ENCODE measurements around the gene NCS1.

The NCS1 gene

DNA sequence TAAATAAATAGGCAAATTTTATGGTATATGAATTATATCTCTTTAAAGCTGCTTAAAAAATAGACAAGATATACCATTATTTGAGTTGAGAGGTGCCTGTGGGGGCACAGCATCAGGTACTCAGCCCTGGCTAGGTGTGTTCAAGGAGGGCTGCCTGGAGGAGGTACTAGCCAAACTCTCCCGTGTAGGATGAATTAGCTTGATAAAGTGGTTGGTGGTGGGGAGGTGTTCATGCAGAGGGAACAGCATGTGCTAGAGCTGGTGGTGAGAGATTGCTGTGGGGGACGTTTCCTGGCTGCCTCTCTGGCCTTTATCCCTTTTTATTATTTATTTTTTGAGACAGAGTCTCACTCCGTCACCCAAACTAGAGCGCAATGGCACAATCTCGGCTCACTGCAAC is 23.2 kb upstream of the NCS1 start:
- DNase-seq: no peak

DNA sequence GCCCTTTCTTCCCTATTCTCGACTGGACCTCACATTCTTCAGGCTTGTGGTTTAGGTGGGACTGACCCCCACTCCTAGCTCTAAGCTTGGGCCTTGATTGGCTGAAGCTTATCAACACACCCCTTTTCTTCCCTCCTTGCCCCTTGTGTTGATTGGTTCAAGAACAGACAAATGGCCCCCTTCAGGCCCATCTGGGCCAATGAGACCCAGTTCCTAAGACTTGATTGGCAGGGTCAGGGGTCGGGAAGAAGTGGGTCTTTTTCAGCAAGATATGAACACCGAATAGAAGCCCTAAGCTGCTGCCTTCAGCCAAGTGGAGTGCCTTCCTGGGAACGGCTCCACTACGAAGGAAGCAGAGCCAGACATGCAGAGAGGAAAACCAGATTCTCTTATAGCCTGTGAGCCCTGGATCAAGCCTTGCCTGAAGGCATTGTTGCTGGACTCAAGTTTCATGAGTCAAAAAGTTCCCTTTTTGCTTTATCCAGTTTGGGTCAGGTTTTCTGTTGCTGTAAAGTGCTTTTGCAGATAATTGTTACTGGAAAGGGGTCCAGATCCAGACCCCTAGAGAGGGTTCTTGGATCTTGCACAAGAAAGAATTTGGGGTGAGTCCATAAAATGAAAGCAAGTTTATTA is 22.4 kb upstream of the NCS1 start:
- DNase-seq: no peak

DNA sequence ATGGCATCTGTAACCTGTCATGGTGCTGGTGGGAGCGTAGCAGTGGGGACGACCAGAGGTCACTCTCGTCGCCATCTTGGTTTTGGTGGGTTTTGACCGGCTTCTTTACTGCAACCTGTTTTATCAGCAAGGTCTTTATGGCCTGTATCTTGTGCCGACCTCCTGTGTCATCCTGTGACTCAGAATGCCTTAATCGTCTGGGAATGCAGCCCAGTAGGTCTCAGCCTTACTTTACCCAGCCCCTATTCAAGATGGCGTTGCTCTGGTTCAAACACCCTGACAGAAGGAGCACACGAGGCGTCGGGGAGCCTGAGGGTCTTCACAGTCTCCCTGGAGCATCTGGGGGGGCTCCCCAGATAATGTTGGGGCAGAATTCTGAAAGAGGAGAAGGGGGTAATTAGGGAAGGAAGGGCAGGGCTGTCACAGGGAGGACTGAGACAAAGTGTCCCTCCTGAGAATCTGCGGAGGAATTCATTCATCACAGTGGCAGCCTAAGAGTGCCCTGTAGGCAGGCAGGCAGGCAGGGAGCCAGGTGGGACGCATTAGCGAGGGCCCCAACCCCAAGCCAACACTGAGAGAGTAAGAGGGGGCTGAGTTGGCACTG is 21.3 kb upstream of the NCS1 start:
- no peak for DNase-seq

DNA sequence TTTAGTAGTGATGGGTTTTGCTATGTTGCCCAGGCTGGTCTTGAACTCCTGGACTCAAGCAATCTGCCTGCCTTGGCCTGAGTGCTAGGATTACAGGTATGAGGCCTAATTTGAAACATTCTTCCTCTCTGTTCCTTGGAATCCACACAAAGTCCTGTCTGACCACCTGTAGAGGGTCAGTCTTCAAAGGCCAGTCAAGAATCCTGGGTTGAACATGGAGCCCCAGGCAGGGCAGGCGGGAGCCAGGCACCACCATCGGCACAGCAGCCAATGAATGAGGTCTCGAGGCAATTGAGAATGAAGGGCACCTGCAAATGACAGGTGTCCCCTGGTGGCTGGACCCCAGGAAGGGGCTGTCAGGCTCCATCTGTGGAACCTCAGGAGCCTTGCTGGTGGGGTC is 17.4 kb upstream of the NCS1 start:
- DNase-seq: no peak

DNA sequence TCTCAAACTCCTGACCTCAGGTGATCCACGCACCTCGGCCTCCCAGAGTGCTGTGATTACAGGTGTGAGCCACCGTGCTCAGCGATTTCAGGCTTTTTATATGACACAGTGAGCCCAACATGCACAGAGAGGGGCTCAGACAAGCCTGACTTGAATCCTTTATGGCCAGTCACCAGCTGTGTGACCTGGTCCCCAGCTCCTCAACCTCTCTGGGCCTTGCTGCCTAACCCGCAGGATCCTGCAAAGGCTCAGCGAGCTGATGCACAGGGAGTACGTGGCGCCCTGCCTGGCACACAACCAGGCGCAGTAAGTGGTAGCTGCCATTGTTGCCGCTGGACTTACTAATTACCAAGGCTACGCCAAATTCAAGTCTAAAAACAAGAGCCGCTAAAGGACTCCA is 16.6 kb upstream of the NCS1 start:
- no peak for DNase-seq

DNA sequence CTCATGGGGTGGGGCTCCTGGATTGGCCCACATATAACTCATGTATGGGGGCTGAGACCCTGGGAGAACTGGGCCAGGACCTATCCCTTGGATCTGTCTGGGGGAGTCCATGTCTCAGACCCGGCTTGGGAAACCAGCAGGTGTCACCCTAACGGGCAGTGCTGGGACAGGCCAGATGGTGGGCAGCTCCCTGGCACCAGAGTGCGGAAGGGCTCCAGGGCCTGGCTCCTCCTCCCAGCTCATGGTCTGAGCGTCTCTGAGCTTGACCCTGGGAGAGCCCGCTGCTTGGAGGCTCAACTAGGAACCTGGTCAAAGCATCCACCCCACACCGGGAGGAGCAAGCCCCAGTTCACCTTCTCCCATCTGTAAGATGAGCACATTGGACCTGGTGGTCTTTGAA is 15.5 kb upstream of the NCS1 start:
- no peak for DNase-seq

DNA sequence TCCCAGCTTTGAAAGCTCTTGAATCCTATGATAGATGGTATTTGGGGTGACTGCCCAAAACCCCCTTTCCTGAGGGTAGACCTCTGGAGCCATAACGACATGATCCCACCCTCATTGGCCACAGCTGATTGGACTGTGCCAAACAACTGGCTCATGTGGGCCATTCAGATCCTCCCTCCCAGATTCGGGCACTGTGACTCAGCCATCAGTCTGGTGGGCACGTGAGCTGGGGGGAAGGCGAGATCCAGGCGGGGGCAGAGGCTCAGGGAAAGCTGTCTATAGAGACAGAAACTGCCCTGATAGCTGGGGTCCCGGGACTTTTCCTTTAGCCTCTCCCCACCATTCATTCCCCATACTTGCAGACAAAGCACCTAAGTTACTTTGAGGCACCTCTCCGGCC is 15.1 kb upstream of the NCS1 start:
- no peak for DNase-seq

DNA sequence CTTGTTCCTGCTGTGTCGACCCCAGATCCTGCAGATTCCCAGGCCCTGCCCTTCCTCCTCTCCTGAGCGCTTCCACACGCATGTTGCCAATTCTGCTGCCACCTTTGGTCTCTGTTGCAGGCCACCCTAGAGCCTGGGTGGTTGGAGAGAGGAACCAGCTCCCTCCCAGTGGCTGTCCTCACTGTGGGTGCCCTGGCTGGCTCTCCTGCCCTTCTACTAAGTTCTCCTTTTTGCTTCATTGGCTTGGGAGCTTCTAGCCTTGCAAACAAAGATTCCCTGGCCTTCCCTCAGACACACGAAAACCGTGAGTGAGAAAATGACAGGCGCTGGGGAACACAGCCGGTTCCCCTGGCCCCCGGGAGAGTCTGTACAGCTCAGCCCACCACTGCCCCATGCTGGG is 14.2 kb upstream of the NCS1 start:
- DNase-seq: no peak

DNA sequence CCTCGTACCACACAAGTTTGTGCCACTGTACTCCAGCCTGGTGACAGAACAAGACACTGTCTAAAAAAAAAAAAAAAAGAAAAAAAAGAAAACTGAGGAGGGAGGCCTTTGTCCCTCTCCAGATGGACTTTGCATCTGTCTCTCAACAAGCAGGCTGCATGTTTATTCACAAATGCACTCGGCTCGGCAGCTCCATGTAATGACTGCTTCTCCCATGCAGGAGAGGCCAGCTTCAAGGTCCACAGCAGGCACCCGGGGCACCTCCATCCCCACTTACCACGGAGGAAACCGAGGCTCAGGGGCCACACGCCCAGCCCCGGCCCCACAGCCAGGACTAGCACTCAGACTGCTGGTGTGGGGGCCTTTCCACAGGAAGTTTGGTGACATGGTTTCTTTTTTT is 13.1 kb upstream of the NCS1 start:
- DNase-seq: no peak

DNA sequence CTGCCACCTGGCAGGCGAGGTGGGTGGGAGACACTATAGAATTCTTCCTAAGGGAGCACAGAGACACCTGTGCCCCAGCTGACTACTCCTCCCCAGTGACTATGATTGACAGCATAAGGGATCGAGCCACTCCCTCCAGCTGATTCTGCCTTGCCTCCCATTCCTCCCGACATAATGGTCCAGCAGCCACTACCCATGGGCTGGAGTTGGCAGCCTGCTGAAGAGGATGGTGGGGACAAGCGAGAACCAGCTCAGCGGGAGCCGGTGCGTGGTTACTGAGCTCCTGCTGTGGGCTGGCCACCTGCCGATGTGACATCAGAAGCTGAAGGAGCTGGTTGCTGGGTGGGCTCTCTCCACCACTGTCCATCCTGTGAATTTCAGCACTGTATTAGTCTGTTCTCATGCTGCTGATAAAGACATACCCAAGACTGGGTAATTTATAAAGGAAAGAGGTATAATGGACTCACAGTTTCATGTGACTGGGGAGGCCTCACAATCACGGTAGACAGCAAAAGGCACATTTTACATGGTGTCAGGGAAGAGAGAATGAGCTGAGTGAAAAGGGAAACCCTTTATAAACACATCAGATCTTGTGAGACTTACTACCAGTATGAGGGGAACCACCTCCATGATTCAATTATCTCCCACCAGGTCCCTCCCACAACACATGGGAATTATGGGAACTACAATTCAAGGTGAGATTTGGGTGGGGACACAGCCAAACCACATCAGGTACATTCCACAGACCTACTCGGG is 12.1 kb upstream of the NCS1 start:
- DNase-seq: no peak

DNA sequence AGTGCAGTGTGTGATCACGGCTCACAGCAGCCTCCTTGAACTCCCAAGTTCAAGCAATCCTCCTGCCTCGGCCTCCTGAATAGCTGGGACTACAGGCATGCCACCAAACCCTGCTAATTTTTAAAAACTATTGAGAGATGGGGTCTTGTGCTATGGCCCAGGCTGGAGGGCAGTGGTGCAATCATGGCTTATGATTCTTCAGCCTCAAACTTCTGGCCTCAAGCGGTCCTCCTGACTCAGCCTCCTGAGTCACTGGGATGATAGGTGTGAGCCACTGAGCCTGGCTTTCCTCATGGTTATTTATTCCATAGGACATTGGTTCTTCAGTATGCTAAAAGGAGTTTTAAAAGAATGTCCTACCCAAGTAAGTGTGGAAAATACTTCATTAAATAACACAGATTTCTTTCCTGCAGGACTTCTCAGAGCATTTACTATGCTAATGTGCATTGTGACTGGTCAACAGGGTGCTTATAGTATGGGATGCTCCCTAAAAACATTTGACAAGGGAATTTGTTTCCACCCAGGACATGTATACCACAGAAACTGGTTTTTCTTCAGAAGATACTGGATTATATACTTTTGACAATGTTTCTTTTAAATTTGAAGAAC is 11.2 kb upstream of the NCS1 start:
- DNase-seq: no peak

DNA sequence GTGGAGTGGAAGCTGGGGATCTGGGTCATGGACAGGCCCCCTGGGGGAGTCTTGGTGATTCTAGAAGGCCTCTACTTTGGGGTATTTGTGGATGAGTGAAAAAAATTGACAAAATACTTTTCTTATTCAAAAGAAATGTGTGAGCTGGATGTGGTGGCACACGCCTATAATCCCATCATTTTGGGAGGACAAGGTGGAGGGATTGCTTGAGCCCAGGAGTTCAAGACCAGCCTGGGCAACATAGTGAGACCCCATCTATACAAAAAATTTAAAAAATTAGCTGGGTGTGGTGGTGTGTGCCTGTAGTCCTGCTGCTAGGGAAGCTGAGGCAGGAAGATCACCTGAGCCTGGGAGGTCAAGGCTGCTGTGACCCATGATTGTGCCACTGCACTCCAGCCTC is 6.6 kb upstream of the NCS1 start:
- no peak for DNase-seq

DNA sequence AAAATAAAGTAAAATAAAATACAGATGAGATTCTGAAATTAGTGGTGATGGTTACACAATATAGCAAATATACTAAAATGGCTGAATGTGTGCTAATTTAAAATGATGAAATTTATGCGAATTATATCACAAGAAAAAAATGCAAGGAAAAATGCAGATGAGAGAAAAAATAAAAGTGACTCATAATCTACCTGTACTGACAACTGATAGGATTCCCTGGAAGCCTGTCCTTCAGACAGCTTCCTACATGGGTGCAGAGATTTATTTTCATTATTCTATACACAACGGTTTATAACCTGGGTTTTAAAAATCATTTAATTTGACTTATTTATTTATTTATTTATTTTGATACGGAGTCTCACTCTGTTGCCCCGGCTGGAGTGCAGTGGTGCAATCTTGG is 5.8 kb upstream of the NCS1 start:
- DNase-seq: no peak

DNA sequence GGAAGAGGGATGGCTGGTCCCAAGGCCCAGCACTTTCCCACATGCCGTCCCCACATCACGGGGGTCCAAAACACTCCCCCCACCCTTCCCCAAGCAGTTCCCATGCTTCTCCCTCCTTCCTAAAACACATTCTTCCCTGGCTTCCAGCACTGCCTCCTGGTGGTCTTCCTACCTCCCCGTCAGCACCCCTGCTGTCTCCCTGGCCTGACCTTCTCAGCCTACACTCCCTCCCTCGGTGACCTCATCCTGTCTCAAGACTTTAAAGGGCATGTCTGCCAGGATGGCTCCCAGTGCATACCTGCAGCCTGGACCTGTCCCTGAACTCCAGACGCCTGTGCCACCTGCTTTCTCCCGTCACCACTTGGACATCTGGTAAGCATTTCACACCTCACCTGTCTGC is 4.3 kb upstream of the NCS1 start:
- DNase-seq: no peak

DNA sequence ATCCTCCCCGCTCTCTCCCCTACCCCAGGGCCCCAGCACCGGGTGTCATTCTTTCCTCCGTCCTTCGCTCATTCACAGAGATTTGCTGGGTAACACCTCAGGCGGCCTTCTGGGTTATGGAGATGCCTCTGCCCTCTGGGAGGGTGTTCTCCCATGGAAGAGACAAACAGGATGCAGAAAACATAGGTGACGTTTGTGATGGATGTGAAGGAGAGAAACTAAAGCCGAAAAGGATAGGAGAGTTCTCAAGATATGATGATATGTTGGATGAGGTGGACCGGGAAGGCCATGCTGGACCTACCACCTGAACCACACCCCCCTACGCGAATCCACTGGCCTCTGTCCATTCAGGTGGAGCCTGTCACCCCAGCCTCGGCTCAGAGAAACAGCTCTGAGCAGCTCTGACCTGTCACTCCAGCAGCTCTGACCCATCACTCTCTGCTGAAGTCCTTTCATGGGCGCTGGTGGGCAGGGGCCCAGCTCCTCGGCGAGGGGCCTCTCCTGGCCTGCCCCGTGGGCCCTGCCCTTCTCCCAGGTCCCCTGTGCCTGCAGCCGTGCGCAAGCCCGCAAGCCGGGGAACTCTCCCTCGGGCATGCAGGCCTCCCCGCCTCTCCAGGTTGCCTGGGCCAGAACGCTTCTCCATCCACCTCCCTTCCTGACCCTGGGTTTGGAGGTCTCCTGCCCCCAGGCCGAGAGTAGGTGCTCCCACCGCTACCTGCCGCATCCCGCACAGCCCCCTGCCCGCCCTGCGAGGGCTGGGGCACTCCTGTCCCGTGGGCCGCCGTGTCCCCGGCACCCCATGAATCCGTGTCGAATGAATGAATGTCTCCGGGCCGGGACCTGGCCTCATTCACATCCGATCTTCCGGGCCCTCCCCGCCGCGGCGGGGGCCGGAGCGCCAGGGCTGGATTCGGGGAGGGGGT is 717 bp upstream of the NCS1 start:
- no peak for DNase-seq

DNA sequence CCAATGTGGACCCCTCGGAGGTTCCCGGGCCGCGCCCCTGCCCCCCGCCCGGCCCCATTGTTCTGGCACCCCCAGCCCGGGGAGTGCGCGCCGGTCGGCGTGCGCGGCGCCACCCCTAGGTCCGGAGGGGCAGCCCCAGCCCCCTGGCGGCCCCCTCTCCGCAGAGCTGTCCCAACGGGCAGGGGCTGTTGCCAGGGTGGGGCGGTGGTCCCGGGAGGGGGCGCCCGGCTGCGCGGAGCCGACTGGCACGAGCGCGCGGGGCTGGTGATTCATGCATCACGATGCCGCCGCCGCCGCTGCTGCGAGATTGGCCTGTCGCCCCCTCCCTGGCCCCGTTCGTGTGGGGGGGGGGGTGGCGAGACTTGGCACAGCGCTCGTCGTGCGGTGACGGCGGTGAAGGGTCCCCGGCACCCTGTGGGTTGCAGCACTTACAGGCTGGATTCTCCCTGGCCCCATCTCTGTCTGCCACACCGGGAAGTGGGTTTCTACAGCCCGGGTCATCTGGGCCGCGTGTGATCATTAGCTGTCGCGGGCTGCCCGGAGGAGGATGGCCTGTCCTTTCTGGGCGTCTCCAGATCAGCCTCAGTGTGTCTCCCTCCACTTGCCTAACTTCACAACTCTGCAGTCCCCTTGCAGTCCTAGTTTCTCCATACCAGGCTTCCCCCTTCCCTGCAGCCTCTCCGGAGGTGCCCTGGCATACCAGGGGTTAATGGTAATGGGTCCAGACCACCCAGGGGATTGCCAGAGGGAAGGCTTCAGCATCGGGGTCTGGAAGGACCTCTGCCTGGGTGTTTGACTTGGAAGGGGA is 858 bp downstream of the NCS1 start:
- no peak for DNase-seq

DNA sequence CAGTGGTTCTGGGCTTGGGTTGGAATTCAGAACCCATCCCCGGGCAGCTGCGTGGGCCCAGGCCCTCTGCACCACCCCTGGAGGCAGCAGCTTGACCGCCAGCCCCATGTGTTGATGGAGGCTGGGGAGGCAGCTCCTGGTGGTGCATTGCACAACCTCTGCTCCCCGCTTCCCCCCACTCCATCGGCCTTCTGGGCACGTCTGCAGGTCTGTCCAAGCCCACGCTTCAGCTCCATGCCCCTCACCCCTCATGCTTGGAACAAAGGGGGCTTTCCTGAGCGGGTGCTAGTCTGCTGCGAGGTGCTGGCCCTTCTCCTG is 1.4 kb downstream of the NCS1 start:
- DNase-seq: no peak

DNA sequence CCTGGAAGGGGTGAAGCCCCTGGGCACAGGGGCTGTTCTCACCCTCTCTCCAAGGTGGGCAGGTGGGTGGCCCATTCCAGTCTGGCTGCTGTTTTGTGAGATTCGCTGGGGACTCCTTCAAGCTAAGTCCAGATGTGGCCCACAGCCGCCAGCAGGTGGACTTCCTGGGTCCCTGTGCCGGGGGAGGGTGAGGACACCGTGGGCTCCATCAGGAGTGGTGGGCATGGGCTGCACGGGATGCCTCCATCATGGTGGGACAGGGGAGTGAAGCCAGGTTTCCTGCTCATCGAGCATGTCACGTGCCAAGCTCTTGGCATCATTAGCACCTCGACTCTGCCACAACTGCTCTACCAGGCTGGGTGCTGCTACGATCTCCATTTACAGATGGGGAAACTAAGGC is 1.8 kb downstream of the NCS1 start:
- no peak for DNase-seq

DNA sequence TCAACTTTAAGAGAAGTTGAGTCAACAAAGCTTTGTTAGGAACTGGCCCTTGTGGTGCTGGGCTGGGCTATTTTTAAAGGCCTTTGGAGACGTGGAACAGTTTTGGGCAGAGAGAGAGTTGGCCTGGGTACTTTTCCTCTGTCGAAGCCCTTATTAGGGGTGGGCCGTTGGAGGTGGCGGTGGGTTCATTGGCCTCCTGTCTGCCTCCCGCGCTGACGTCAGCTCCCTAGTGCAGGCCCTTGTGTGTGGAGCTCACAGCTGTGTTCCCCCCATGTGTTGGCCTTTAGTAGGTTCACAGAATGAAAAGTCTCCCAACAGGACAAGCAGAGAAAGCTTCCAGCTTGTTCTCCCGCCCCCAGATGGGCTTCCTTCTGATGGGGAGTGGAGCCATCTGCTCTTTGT is 2.7 kb downstream of the NCS1 start:
- DNase-seq: no peak

DNA sequence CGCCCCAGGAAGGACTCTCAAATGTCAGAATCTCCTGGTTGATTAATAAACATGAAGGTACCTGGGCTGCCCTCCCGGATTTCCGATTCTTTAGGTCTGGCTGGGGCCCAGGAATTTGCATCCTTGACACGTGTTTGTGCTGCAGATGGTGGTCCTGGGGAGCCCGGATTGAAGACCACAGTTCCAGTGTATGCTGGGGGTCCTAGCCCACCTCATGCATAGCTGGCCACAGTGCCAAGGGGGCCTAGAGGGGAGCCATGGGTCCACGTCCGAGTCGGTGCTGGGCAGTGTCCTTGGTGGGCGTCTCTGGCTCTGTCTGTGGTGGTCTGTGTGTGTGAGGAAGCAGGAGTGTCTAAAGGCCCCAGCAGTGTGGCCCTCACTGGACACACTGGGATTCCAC is 3.2 kb downstream of the NCS1 start:
- no peak for DNase-seq

DNA sequence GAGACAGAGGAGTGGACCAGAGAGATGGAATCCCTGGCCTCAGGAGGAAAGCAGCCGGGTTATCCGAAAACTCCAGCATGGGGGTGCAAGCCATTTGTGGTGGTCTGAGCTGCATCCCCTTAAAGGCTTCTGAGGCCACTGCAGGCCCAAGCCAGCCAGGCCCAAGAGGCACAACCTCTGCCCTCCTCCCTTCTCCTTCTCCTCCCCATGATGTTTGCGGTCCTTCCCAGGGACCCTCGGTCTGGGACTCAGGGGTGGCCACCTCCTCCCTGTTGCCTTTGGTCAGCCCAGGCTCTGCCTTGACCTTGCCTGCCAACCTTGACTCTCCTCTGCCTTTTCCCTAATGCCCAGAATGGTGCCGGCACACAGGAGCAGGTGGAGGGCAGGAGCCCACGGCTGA is 4.6 kb downstream of the NCS1 start:
- DNase-seq: no peak
